ENCODE results near the gene DISC1. TPM values are rescaled to one million over a fixed set of nuclear protein-coding genes. Genes with fewer than 3 reads are reported as not detected.

Gene DISC1
- total RNA-seq, 1 donor from 2014 or later: 3.0 TPM

DNA sequence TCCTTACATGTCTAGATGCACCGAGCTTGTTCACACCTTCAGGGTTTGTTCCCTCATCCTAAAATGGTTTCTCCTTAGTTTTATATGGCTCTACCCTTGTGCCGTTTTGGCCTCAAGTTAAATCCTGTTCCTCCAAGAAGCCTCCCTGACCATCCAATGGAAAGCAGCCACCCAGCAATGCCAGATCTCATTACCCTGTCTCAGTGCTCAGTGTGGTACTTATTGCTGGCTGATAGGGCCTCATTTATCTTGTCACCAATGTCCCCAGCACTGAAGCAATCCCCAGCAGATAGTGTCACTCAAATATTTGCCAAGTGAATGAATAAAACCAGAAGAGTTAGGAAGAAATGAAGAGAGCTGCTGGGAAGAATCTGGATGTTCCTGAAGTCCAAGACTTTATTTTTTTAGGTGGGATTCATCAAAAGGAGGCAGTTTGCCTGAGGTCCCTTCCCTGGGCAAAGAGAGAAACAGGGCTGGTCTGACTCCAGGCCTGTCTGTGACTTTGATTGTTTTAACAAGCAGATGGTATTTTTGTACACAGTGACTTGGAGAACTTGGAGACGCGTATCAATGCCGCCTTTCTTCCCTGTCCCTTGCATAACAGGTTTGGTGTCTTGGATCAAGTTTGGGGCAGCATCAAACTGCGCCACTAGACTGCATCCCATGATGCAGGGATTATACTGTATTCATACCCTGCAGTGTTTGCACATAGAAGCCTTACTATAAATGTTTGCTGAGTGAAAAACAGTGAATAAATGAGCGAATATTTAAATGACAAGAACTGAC lies 221.2 kb downstream of the DISC1 start:
- no peak for DNase-seq (ENCODE audit: low read depth in 2 of 2)

DNA sequence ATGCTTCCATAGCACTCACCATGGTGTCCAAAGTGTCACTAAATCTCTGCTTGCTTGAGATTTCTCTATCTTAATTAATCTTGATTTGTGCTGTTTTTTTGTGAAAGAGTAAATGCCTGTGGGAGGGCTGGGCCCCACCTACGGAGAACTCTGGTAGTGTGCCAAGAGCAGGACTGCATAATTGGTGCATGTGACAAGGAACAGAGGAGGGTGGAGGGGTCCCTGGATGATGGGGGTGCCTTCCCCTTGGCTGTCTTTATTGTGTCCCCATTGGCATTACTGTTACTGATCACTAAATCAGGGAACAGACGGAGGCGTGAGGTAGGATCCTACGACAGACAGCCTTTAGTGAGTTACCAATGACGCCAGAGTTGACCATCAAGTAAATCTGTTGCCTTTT lies 223.4 kb downstream of the DISC1 start:
- no peak for DNase-seq (ENCODE audit: low read depth in 2 of 2)

DNA sequence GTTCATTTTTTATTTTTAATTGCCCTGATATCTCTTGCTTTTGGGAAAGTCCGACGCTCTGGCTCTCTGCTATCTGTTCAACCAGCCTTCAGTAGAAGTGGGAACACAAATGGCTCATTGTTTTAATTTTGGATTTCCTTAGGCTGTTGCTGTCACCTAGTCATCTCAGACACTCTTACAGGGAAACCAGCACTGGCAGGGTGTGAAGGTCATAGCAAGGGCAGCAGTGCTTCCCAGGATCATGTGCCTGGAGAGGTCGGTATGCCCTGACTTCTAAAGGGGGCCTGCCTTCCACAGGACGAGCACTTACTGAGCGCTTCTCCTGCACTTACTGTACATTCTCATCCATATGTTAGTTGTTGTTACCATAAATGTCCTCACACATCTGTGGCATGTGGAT lies 224.2 kb downstream of the DISC1 start:
- no peak for DNase-seq (ENCODE audit: low read depth in 2 of 2)

DNA sequence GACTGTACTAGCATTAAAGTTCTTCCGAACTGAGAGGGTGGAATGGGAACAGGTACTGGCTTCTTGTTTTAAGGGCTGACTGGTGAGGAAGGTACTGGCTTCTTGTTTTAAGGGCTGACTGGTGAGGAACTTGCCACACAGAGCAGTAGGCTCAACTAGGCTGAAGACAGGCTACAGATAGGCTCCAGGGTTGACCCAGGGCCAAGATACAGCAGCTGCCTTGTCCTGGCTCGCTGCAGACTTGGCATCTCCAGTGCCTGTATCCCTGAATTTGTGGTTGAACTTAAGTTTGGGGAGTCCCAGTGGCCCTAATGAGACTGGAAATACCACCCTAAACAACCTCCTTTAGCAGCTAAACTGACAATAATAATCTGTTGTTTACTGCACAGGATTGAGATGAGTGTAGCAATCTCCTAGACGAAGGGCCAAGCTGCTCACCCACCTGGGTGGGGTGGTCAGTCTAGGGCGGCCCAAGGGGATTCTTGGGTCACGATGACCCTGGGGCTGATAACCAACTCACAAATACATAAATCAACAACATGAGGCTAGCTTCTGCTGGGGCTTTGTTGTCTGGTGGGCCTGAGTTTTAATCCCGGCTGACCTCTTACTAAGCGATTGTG lies 227.1 kb downstream of the DISC1 start:
- no peak for DNase-seq (ENCODE audit: low read depth in 2 of 2)

DNA sequence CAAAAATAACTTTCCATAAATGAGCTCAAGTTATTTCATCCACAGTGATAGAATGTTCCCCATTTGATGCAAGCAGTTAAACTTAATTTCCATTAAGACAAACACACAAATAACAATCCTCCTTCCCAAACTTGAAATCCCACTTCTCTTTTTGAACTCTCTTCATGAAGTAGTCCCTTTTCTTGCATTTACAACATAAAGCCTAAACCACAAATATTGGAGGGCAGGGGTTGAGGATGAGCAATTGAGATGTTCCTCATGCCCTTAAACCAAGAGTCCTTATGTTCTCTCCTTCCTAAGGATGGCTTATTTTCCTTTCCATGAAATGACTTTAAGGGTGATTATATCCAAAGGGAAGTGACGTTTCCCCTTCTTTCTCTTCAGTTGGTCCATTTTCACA lies 228.8 kb downstream of the DISC1 start:
- DNase-seq (ENCODE audit: low read depth in 2 of 2): no peak

DNA sequence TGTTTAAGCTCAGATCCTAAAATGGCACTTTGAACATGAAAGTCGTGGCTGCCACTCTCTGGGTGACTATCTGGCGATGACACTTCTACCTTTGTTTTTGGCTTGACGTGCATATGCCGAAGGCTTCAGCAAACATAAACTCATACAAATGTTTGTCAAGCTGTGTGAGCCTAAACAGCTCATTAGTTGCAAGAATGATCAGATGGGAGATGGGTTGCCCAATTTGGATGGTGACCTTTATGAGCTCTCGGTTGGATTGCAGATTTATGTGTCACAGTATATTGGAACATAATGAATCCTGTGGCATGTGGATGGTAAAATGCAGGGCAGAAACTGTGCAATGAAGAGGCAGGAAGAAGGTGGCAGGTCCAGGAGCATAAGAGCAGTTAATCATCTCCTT lies 229.3 kb downstream of the DISC1 start:
- DNase-seq (ENCODE audit: low read depth in 2 of 2): no peak

DNA sequence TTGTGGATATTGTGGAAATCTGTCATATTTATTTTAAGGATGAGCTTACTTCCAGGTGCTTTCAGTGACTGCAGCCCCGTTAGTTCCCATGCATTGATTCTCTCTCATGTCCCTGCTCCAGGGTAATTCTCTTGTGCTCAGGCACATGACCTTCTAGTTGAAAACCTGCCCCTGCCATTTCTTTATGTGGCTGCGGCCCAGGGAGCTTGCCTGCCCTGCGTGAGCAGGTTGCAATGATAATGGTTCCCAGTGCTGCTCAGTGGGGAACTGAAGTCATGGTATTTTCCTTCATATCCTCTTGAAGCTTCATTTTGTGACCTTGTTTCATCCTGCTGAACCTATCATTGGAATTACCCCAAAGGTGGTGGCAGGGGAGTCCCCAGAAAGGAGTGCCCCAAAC lies 229.8 kb downstream of the DISC1 start:
- no peak for DNase-seq (ENCODE audit: low read depth in 2 of 2)

DNA sequence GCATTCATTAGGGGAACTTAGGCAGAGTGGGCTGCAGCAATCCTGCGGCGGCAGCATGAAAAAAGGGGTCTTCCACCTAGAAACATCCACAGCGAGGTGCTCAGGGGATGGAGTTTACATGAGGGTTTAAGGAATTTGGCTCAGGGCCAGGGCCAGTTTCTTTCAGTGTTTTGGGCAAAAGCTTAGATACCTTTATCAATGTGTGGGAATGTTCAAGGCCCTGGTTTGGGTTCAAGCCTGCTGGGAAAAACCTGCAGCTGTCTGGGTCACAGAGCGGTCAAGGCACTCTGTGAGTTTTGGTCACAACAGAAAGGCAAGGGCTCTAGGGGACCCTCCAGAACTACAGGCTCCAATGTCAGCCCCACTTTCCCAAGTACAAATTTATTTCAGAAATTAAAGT lies 230.3 kb downstream of the DISC1 start:
- DNase-seq (ENCODE audit: low read depth in 2 of 2): no peak

DNA sequence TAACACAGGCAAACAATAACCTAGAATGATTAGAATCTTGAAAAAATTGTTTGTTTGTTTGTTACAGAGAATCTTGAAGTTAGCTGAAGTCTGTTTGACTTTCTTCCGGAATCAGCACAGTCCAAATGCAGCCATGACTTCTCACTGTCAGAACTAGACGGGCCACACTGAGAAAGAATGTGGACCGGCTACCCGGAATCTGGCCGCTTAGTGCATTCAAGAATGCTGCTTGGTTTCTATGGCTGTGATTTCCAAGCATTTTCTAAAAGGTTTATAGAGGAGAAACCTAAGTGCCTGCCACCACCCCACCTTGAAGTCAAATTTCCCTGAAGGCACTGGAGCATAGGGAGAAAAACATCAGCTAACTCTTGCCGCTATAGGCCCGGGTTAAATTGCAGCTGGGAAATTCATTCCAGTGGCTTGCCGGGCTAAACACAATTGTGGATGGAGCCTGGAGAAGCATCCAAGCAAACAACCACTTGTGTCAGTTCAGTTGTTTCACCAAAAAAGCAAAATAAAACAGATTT lies 231.1 kb downstream of the DISC1 start:
- DNase-seq (ENCODE audit: low read depth in 2 of 2): no peak

DNA sequence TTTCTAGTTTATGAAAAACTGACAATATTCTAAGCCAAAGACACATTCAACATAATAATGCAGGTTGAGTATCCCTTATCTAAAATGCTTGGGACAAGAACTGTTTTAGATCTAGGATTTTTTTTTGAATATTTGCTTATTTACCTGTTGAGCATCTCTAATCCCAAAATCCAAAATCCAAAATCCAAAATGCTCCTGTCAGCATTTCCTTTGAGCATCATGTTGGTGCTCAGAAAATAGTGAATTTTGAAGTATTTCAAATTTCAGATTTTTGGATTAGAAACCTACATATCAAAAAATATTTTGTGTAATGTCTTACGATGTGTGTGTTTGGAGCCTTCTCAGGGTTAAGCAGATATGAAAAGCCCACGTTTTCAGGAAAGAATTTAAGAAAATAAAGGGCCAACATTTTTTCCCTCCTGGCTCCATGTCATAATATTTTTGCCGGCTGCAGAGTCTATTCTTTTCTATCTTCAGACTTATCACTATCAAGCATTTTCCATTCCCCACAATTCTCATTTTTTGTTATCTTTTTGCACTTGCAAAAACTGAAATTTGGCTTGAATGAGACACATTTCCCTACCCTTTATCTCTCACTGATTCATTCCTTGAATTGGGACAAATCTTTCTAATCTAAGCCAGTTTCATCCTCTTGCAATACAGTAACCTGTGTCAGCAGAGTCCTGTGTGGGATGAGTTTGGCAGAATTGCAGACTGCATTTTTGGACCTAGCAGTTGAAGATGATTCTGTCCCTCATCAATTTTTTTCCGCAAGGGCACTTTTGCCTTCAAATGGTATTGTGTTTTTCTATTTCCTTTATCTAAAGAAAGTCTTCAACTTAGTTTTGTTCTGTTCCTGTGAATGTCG lies 233.9 kb downstream of the DISC1 start:
- no peak for DNase-seq (ENCODE audit: low read depth in 2 of 2)

DNA sequence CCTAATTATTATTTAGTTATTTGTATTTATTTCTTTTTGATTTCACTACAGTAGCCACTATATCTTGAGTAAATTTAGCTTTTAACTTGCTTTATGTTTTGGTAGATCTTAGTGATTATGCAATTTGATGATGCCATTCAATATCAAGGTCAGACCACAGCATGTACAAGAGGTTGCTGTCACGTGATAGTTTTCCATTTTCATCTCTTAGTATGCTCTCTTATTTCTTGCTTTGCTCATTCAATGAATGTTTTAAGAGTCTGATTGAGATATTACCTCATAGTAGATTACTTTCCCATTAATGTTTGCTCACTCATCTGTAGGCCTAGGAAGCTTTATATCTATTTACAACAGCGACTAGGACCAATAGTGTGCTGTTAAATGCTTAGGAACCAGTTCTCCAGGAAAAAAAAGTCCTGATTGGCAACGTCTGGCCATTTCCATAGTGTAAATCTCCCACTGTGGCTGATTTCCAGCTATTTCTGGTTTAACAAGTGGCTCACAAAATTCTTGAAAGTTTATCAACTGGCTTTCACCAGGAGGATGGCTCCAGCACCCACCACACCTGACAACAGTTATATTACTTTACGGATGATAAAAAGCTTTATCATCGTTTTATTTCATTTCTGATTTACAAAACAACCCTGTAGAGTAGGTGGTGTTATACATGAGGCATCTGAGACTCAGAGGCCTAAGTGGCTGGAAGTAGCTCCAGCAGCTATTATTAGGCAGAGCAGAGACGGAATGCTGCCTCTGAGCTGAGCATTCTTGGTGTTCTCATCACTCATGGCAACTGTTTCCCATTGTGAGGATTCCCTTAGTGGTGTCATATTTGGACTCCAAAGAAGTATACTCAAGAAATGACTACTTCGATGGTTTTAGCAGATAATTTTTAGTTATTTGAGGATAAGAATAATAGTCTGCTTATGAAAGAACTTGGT lies 235.2 kb downstream of the DISC1 start:
- no peak for DNase-seq (ENCODE audit: low read depth in 2 of 2)

DNA sequence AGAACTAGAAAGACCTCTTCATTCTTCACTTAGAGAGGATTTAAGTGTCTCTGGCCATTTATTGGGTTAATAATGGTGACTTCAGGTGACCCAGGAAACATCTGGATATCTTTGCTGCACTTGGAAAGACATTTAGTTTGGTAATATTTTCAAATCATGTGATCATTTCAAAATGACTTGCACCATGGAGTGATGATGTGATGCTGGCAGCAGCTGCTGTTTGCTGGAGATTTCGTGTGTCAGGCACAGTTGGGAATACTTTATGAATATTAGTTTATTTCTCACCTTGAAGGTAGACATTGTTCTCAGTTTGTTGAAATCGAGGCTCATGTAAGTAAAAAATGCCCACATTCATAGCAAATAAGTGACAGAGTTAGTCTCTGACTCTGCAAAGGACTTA lies 236.0 kb downstream of the DISC1 start:
- peak; percentile 14 to 17 for DNase-seq (ENCODE audit: low read depth in 2 of 2)

DNA sequence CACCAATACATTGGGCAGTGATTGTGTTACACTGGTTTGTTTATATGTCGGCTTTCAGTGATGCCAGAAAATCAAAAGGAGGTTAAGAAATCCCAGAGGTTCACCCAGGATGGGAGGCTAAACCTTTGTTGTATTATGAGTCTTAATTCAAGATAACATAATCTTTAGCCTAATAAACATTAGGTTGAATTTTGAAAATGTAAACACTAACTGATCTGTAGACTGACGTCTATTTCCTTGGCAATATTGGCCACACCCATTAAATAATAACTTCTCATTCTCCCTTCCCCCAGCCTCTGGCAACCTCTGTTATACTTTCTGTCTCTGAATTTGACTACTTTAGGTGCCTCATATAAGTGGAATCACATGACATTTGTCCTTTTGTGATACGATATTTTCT lies 238.7 kb downstream of the DISC1 start:
- DNase-seq (ENCODE audit: low read depth in 2 of 2): no peak

DNA sequence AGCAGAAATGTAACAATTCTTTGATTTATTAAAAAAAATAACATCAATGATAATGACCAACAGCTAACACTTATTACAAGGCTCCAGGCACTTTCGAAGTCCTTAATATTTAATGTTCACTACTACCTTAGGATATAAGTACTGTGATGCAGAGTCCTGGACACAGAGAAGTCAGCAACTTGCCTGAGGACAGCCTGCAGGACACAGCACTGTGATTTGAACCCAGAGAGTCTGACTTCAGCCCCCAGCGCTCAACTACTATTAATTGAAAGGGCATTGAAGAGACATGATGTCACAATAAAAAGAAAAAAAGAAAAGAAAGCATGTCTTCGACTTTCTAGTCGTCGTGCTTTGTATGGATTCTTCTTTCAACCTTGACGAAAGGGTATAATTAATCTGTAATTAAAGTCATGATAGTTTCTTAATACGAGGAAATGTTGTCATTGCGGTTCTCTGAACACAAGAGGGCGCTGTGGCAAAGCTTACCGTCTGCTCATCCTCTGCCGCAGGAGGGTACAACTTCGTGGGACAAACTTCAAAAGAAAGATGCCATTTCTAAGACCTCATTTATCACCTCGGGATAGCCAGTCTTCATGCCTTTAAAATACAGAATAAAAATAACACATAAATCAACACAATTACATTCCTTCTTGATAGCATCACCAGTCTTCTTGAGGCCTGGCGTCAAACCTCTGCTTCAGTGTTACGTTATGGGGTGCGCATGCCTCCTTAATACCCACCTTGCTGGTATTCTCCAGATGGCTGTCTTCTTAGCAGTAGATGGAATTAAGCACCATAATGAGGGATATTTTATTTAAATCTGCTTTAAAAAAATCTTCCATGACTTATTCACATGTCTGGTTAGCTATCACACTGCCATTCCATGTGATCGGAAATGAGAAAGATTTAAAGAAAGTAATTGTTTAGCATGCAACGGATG lies 240.1 kb downstream of the DISC1 start:
- peak; percentile 70 to 75 for DNase-seq (ENCODE audit: low read depth in 2 of 2)

DNA sequence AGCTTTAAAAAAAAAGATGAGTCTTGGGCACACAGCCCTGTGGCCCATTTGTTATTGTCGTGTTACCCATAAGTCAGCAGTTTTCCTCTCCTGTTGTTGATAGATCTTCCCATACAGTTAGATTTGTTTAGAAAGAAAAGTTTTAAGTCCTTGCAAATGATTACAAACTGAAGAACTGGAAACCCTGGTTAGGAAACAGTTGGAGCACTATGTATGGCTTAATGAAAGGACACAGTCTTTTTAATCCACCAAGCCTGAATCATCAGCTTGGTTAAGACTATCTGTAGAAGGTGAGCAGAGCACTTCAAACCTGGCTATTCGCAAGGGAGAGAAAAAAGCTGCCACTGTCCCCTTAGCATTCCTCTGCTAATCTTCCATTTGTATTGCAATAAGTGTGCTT lies 241.0 kb downstream of the DISC1 start:
- DNase-seq (ENCODE audit: low read depth in 2 of 2): no peak

DNA sequence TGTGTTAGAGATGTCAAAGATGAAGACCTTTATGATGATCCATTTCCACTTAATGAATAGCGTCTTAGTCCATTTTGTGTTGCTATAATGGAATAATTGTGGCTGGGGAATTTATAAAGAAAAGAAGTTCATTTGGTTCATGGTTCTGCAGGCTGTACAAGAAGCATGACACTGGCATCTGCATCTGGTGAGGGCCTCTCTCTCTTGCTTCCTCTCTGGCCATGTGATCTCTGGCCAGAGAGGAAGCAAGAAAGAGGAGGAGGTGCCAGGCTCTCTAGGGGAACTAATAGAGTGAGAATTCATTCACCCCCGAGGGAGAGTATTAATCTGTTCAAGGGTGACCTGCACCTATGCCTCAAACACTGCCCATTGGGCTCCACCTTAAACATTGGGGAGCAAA lies 242.8 kb downstream of the DISC1 start:
- DNase-seq (ENCODE audit: low read depth in 2 of 2): no peak

DNA sequence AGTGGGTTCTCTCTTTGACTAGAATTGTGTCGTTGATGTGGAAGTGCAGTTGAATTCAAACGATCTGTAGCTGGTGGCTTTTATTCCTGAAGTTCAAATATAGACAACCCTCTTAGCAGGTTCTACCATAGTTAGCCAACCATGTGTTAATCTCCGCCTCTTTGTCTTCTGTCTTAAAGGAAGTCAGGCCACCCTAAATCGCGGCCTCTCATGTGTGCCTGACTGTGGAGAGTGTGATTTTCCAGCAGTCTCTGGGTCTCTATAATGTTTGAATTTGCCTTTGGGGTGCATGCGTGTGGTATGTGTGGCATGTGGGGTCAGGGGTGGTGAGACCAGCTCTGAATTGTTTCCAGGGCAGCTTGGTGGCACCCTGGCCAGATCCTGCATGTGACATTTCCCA lies 244.9 kb downstream of the DISC1 start:
- DNase-seq (ENCODE audit: low read depth in 2 of 2): no peak

DNA sequence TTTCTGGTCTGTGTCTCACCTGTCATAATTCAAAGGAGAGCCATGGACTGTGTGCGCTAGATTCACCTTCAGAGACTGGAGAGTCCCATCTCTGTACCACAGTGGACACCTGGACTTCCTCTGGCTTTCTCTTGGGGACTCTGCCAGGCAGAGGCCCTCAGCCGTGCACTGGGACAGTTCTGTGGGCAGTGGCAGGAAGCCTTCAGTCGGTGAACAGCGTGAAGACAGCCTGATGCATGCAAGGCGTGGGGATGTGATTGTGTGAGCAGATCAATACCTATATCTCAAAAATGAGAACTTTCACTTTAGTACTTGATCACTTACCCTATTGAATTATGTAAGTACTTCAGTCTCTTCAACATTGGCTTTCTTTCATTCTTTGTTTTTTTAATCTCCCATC lies 245.3 kb downstream of the DISC1 start:
- no peak for DNase-seq (ENCODE audit: low read depth in 2 of 2)

DNA sequence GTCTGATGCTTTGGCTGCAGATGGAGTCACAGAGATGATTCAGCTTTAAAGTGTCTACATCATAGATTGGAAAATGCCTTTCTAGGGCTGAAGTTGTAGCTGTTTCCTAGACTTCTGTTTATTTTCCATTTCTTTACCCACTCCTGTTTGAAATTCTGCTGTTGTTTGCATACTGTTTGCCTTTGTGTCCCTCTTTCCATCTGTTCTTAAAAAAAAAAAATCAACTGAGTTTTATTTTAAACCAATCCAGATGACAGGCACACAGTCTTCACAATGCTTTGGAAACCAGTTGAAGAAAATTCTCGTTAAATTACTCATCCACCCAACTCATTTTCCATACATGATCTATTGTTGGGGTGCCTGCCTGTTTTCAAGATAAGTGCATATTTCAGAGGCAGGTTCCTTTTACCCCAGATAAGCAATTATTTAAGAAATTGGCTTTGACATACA lies 245.9 kb downstream of the DISC1 start:
- DNase-seq (ENCODE audit: low read depth in 2 of 2): no peak

DNA sequence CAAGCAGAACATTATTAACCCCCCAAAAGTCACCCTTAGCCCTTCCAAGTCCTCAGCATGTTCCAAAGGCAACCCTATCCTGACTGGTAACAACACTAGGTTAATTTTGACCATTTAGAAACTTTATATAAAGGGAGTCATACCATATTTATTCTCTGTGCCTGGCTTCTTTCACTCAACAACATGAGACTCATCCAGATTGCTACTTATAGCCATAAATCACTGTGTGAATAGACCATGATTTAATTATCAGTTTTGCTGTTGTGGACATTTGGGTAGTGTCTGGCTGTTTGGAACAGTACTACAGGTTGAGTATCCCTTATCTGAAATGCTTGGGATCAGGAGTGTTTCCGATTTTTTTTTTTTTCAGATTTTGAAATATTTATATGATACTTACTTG lies 252.1 kb downstream of the DISC1 start:
- DNase-seq (ENCODE audit: low read depth in 2 of 2): no peak

Measured in lung microvascular endothelial cell (primary cell).